HPDE6-E6E7 (cell line): ENCODE measurements around the gene JADE1.

ENCODE experiments used
- DNase-seq: peaks from one replicate; pipeline ENCODE4 v3.0.0; 2011; ENCODE audit warnings: missing footprints; ENCODE audit errors: extremely low spot score

The JADE1 gene

DNA sequence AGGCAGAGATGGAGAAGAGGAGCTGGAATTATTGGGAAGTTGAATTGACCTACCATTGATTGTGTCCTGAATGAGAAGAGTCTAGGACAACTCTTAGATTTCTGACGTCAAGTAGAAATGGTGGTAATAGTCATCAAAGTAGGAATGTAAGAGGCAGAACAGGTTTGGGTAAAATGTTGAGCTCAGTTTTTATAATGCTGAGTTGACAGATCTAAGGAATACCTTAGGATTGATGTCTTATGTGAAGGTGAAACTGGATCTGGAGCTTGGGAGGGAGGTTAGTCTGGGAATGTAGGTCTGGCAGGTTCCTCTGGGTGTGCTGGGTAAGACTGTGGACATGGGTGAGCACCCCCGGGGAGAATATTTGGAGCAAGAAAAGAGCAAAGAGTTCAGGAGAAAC is 31.9 kb downstream of the JADE1 start:
- no peak for DNase-seq

- DNase-seq = no peak
These were observed 35.4 kb downstream of the JADE1 start for GRCh38 chr4:128844931-128845330.

DNA sequence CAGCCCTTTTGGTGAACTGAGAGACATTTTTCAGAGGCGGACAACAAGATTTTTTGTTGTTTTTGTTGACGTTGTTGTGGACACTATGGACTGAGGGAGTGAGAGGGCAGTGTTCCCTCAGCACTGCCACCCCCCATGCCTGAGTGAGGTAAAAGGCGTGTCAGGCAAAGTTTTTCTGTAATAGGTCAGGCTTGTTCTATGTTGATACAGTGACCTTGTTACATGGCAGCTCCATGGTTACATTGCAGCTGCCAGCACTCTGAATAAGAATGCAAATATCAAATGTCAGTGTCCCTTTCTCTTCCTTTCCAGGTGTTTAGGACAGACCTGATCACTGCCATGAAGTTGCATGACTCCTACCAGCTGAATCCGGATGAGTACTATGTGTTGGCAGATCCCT is 36.6 kb downstream of the JADE1 start:
- no peak for DNase-seq

GRCh38 chr4:128847082-128847724 is 37.7 kb downstream of the JADE1 start:
- no peak for DNase-seq

DNA sequence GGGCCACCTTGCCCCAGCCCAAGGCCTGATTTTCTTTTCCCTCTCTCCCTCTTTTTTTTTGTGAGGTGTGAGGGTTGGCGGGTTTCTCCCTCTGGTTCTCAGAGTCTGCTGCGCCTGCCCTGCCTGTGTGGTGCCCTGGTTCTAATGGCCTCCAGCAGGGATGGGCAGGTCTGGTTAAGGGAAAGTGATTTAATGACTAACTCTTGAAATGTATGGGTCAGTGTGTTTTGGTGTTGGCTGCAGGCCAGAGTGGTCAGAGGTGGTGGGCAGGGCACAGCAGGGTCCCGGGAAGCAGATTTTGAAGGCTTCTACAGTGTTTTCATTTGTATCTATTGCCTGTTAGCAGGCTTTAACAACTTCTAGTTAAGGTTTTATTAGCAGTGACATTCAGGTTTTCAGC is 39.0 kb downstream of the JADE1 start:
- DNase-seq = no peak

- no peak for DNase-seq
These were observed 40.8 kb downstream of the JADE1 start for GRCh38 chr4:128850252-128850651.

DNA sequence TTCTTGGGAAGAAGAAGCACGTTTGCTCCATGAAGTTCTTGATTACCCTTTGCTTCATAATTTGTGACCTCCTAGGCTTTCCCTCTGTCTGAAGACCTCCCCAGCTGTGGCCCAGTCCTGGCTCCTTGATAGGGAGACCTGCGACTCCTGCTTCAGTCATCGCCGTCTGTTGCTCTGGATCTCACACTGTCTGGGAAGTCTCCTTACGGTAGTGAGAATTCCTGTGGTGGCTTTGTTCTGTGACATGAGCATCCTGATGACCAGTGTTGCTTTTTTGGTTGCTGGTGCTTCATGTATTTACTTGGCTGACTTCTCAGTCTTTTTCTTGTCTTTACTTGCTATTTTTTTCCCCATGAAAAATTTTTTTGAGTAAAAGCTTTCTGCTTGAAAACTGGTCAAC is 44.2 kb downstream of the JADE1 start:
- DNase-seq = no peak

- DNase-seq = no peak
These were observed 44.9 kb downstream of the JADE1 start for GRCh38 chr4:128854433-128854832.

DNA sequence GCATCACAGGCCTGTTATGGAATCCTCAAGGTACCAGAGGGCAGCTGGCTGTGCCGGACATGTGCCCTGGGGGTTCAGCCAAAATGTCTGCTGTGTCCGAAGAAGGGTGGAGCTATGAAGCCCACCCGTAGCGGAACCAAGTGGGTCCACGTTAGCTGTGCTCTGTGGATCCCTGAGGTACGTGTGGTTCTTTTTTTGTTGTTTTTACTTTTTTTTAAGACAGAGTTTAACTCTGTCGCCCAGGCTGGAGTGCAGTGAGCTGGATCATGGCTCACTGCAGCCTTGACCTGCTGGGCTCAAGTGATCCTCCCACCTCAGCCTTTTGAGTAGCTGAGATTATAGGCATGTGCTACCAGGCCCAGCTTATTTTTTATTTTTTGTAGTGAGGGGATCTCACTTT is 46.1 kb downstream of the JADE1 start:
- DNase-seq = no peak

- DNase-seq = no peak
These were observed 46.7 kb downstream of the JADE1 start for GRCh38 chr4:128856246-128856645.

GRCh38 chr4:128858879-128859671 is 49.6 kb downstream of the JADE1 start:
- no peak for DNase-seq

DNA sequence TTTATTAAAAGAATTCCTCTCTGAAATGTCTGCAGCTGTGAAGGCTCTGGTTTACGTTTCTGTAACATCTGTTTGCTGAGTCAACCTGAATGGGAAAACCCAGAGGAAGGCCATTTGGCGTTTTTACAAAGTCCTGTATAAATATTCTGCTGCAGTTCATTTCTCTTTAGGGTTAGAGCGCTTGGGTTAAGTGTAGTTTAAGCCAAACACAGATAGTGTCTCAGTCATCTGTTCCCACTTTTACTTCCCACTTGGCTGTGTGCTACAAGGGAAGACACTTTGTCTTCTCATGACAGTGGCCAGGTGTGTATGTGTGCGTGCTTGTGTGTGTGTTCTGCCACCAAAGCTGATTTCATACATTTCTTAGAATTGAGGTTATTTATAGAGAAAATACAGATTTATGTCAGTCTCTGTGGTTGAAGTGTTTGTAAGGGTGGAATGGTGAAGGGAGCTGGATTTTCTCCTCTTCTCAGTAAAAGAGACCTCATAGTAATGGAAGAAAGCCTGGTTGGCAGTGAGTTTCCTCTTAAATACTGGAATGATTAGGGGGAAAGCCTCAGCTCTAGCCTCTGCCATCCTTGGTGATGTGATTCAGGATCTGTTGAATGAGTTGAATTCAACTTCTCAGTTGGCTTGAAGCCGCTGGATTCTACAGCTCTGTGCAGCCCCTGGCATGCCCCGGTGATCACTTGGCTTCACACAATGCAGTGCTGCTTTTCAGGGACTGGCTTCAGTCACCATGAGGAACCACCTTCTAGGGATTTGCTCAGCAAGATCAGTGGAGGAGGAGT is 50.6 kb downstream of the JADE1 start:
- DNase-seq = no peak

DNA sequence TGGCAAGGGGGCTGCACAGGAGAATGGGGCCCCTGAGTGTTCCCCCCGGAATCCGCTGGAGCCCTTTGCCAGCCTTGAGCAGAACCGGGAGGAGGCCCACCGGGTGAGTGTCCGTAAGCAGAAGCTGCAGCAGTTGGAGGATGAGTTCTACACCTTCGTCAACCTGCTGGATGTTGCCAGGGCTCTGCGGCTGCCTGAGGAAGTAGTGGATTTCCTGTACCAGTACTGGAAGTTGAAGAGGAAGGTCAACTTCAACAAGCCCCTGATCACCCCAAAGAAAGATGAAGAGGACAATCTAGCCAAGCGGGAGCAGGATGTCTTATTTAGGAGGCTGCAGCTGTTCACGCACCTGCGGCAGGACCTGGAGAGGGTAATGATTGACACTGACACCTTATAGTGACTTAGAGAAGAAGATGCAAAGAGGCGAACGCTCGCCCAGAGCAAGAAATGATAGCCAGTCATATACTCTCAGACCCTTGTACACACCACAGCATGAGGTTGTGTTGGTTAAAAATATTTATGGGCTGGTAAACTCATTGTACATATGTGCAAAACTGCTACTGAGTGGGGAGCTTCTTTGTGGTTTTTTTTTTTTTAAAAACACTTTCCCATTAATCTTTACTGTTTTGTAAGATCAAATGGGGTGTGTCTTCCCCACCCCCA is 52.5 kb downstream of the JADE1 start:
- no peak for DNase-seq

DNA sequence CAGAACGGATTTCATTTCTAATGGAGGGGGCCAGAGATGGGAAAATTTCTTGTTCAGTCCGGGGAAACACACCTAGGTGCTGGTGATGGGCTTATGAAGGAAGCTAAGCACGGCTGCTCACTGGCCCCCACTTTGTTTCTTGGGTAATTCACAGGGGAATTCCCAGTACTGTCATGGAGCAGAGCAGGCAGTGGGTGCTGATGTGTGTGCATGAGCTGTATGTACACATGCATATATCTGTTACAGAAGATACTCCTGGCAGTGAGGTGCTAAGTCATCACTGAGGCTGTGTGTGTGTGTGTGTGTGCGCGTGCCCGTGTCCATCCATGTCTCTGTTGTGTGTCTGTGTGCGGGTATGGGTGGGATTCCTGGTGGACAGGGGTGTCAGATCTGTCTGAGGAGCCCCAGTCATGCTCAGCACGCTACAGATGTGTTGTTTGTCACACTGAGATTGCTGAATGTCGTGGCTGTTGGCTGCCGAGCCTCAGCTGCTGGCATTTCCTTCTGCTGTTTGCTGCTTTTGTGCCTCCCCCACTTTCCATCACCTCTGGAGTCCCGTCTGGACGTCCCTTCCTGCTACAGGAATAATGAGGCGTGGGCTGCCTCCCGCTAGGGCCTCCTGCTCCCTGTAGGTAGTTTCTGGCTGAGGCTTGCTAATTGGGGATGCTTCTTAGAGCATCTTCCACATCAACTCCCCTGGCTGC is 53.3 kb downstream of the JADE1 start:
- DNase-seq = no peak

- peak; percentile 29 for DNase-seq
These were observed 54.0 kb downstream of the JADE1 start for GRCh38 chr4:128863312-128864075.

GRCh38 chr4:128865132-128865531 is 55.6 kb downstream of the JADE1 start:
- DNase-seq = no peak

GRCh38 chr4:128866269-128866668 is 56.8 kb downstream of the JADE1 start:
- DNase-seq = no peak

DNA sequence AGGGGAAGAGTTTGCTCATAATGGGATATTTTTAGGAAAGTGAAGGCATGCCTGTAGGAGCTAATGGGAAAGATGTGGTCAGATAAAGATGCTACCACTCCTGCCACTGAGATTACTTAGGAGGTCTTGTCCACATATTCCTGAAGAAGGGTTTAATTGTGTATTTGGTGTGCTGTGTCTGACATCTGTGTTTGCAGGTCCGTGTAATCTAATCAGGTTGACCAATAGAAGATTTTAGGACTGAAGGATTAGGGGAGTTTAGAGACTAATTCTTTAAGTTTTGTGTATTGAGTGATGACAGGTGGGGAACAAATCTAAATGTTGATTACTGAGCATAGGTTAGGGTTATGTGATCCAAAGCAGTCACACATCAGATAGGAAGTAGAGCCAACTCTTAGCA is 57.2 kb downstream of the JADE1 start:
- no peak for DNase-seq

DNA sequence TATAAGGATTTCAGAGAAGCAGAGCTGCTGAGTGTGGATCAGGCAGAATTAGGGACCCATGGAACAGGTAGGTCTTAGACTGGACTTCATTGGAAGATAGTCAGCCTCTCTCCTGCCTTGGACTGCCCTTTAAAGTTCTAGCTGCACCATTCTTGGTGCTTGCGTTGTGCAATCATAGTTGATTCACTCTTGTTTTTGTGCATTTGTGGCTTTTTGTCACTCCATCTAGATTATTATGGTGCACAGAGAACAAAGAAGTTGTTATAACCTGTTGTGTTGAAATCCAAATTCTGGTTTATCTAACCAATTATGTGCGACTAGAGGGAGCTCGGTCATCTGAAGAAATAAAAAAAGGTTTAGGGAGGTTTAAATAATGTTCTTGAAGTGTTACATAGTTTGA is 59.3 kb downstream of the JADE1 start:
- DNase-seq = no peak

DNA sequence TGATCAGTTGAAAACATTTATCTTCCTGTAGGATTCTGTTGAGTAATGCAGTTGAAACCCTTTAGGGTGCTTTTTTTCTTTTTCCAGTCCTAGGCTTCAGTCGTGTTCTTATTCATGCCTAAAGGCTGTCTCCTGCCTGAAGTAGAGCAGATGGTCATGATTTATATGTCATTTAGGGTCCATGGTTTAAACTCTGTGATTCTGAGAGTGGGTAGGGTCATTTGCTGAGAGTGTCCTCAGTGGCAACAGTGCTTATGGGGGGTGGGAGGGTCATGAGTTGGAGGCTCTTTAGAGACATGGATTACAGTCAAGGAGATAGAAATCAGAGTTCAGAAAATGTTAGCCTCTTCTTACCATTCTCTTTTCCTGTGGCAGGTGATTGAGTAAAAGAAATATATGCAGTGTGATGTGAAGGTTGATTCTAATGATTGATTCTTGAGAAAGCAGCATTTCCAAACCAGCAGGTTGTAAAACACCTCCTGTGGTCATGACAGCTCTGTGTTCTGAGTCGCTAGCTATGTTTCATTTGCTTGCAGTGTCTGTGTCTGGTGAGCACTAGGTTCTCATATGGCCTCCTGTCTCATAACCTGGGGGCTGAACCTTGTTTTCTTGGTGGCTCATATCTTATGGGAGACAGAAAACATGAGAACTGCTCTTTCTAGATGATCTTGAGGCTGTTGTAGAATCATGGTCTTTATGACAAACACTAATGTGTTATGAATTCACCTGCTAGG is 60.4 kb downstream of the JADE1 start:
- DNase-seq = no peak
